CD14-positive monocyte (primary cell): ENCODE data around the gene OVOL2. TPM values are rescaled to one million over a fixed set of nuclear protein-coding genes. Genes with fewer than 3 reads are reported as not detected.

Source experiments
- DNase-seq, 3 donors: peaks; one replicate each; pipeline ENCODE4 v3.0.0-alpha.2; 2011 to 2022
- H2AFZ ChIP-seq: 2 replicates; pipeline ENCODE4 v1.6.0; 2012; ENCODE audit warnings: mild to moderate bottlenecking, low read depth, low read length, inconsistent platforms; ENCODE audit not compliant: insufficient read depth, poor library complexity, severe bottlenecking
- H3K27ac ChIP-seq, 2 donors: 1 replicate in 1 of 2; 2 replicates in 1 of 2; pipeline ENCODE4 v1.5.1; 2012 to 2013; ENCODE audit warnings: low read length in 2 of 2, control low read depth in 1 of 2, inconsistent platforms in 1 of 2, low read depth in 1 of 2, mild to moderate bottlenecking in 1 of 2
- H3K27me3 ChIP-seq, 2 donors: one replicate each; pipeline versions ENCODE4 v1.6.0 to v1.6.1; 2011 to 2013; ENCODE audit warnings: low read length in 2 of 2; ENCODE audit not compliant: control insufficient read depth in 2 of 2, insufficient read depth in 2 of 2
- H3K36me3 ChIP-seq, 2 donors: replicated peaks in 1 of 2; 1 replicate in 1 of 2; 2 replicates in 1 of 2; pipeline versions ENCODE4 v1.5.1 to v1.6.1; 2012 to 2013; ENCODE audit warnings: low read length in 2 of 2, control low read depth in 1 of 2, inconsistent platforms in 1 of 2, mild to moderate bottlenecking in 1 of 2; ENCODE audit not compliant: insufficient read depth in 2 of 2, control insufficient read depth in 1 of 2
- H3K4me1 ChIP-seq, 2 donors: 1 replicate in 1 of 2; 2 replicates in 1 of 2; pipeline versions ENCODE4 v1.5.1 to v1.6.1; 2012 to 2013; ENCODE audit warnings: low read length in 2 of 2, control low read depth in 1 of 2, inconsistent platforms in 1 of 2, mild to moderate bottlenecking in 1 of 2, moderate library complexity in 1 of 2; ENCODE audit not compliant: insufficient read depth in 2 of 2, control insufficient read depth in 1 of 2
- H3K4me2 ChIP-seq: replicated peaks from 2 replicates; pipeline ENCODE3; 2012; ENCODE audit warnings: low read length, moderate library complexity, mild to moderate bottlenecking; ENCODE audit not compliant: poor library complexity, severe bottlenecking; ENCODE audit errors: extremely low read depth
- H3K4me3 ChIP-seq, 3 experiments: fragments of 200-600 bp in 1 of 3; sonication (generic) in 1 of 3; replicated peaks in 1 of 3; 1 replicate in 2 of 3; 2 replicates in 1 of 3; pipeline ENCODE4 v1.5.1; 2011 to 2013; ENCODE audit warnings: low read length in 3 of 3, mild to moderate bottlenecking in 3 of 3, control low read depth in 2 of 3, low read depth in 2 of 3, inconsistent platforms in 1 of 3, moderate library complexity in 1 of 3
- H3K79me2 ChIP-seq: 2 replicates; pipeline ENCODE4 v1.6.0; 2012; ENCODE audit warnings: mild to moderate bottlenecking, control low read depth, inconsistent platforms, low read length, moderate library complexity; ENCODE audit not compliant: insufficient read depth
- H3K9ac ChIP-seq: 2 replicates; pipeline ENCODE4 v1.6.0; 2017; ENCODE audit warnings: low read length, mild to moderate bottlenecking; ENCODE audit not compliant: insufficient read depth, poor library complexity, severe bottlenecking
- H3K9me3 ChIP-seq, 2 donors: replicated peaks in 1 of 2; 1 replicate in 1 of 2; 2 replicates in 1 of 2; pipeline versions ENCODE4 v1.5.1 to v1.6.1; 2012 to 2013; ENCODE audit warnings: low read length in 2 of 2, control low read depth in 1 of 2; ENCODE audit not compliant: control insufficient read depth in 1 of 2, insufficient read depth in 1 of 2
- H4K20me1 ChIP-seq: 2 replicates; pipeline ENCODE4 v1.6.0; 2012; ENCODE audit warnings: mild to moderate bottlenecking, low read length, control low read depth, moderate library complexity; ENCODE audit not compliant: insufficient read depth
- H3K27ac Mint-ChIP-seq, 7 donors: one replicate each; pipeline ENCODE4 v1.8.0; 2020; ENCODE audit warnings: mild to moderate bottlenecking in 7 of 7, mixed read lengths in 7 of 7, moderate library complexity in 6 of 7, inconsistent platforms in 2 of 7
- H3K27me3 Mint-ChIP-seq, 3 donors: one replicate each; pipeline ENCODE4 v1.8.0; 2021 to 2022; ENCODE audit warnings: low read depth in 3 of 3, mild to moderate bottlenecking in 3 of 3, mixed read lengths in 3 of 3, moderate library complexity in 3 of 3, inconsistent platforms in 1 of 3
- H3K36me3 Mint-ChIP-seq, 2 donors: one replicate each; pipeline ENCODE4 v1.8.0; 2020; ENCODE audit warnings: mixed read lengths in 2 of 2, inconsistent platforms in 1 of 2, mild to moderate bottlenecking in 1 of 2
- H3K4me1 Mint-ChIP-seq: one replicate; pipeline ENCODE4 v1.8.0; 2020; ENCODE audit warnings: mild to moderate bottlenecking, mixed read lengths
- H3K4me3 Mint-ChIP-seq, 2 donors: one replicate each; pipeline ENCODE4 v1.8.0; 2020; ENCODE audit warnings: mild to moderate bottlenecking in 2 of 2, mixed read lengths in 2 of 2, moderate library complexity in 1 of 2
- H3K9me3 Mint-ChIP-seq, 7 donors: one replicate each; pipeline ENCODE4 v1.8.0; 2020 to 2022; ENCODE audit warnings: mixed read lengths in 7 of 7, mild to moderate bottlenecking in 6 of 7, moderate library complexity in 6 of 7, inconsistent platforms in 2 of 7
- CTCF ChIP-seq: fragments of 200-600 bp; IDR thresholded peaks from one replicate; pipeline ENCODE4 v1.8.0; 2022; ENCODE audit warnings: antibody characterized with exemption, mild to moderate bottlenecking
- WGBS: methylation state at CpG from one replicate; pipeline ENCODE4 v1.1.5; 2013; ENCODE audit warnings: missing lambda C conversion rate; ENCODE audit not compliant: insufficient coverage; 5-methylcytosine and 5-hydroxymethylcytosine counted together
- intact Hi-C, 2 donors: fragments of 100-400 bp; cut with micrococcal nuclease; formaldehyde crosslinking; loops; one replicate each; pipeline versions ENCODE4 v1.15.0 to v1.15.1; 2023
- polyA plus RNA-seq, 3 donors: library from polyadenylated mRNA; depleted of rRNA in 1 of 3; unstranded in 2 of 3; stranded (reverse) in 1 of 3; fragments of 300-500 nt in 2 of 3; fragments of >200 nt in 1 of 3; fragmentation: Illumina TruSeq in 2 of 3; gene quantifications; 1 replicate in 2 of 3; 2 replicates in 1 of 3; pipeline ENCODE4 v1.2.3, GENCODE V29; 2012 to 2021

OVOL2 gene
- polyA plus RNA-seq, 3 donors = not detected

DNA sequence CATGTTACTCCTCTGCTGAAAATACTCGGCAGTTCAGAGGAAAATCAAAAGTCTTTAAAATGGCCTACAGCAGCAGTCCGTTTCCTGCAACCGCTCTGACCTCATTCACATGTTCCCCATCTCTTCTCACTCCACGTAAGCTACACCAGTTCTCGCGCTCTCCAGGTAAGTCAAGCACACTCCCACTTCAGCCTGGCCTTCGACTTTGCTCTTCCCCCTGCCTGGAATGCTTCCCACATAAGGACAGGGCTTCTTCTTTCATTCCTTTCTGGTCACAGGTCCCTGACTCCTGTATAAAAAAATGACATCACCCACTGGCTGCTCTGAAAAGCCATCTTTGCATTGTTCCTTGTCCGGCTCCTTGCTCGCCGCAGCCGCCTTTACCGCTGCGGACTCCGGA, 46.2 kb downstream of the OVOL2 start:
- Histone ChIP-seq H3K4me2 (no peak overlapping the region), H3K79me2 (no peaks in the 10 kb centered on the region), H3K27me3 (no peaks in the 10 kb centered on the region), H2AFZ (no peak overlapping the region), H4K20me1 (no peaks in the 10 kb centered on the region), H3K4me3 (no peak overlapping the region), H3K9ac (no peak overlapping the region), H3K4me1 (no peaks in the 10 kb centered on the region), H3K9me3 (no peaks in the 10 kb centered on the region), H3K36me3 (no peaks in the 10 kb centered on the region), H3K27ac (no peak overlapping the region)
- WGBS = 94% methylated on average over 7 of the region's 14 CpGs
- no peak overlapping the region for H3K4me3 Mint-ChIP-seq
- H3K9me3 Mint-ChIP-seq = peaks cover 0 to 1% (median 0%) of the 10 kb centered on the region in 7 donors
- H3K27ac Mint-ChIP-seq = peak overlapping the region in 1 of 7 donors; percentile 18
- TF ChIP-seq CTCF = no peak
- no peak for DNase-seq
- H3K27me3 Mint-ChIP-seq = no peaks in the 10 kb centered on the region
- H3K4me1 Mint-ChIP-seq = peaks cover 5% of the 10 kb centered on the region
- intact Hi-C loops = no loop called here
- no peaks in the 10 kb centered on the region for H3K36me3 Mint-ChIP-seq

DNA sequence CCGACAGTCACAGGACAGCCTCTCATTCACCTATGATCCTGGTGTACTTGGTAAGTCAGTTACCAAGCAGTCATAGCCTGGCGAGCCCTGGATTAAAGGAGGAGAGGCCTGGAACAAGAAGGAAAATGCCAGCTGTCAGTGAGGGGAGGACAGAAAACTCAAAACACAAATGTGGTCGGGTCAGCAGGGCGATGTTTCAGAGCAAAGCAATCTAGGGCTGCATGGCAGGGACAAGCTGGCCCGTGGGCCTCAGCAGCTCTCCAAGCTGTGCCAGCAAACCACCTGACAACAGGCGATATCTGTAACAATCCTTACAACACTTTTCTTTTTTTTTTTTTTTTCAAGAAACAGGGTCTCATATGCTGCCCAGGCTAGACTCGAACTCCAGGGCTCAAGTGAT, 48.6 kb downstream of the OVOL2 start:
- Mint-ChIP-seq H3K4me3 (no peak overlapping the region), H3K27ac (no peak overlapping the region), H3K27me3 (no peaks in the 10 kb centered on the region), H3K9me3 (peaks cover 0 to 1% (median 0%) of the 10 kb centered on the region in 7 donors), H3K4me1 (peaks cover 14% of the 10 kb centered on the region), H3K36me3 (no peaks in the 10 kb centered on the region)
- Histone ChIP-seq H3K9ac (no peak overlapping the region), H2AFZ (no peak overlapping the region), H4K20me1 (no peaks in the 10 kb centered on the region), H3K4me1 (no peaks in the 10 kb centered on the region), H3K27me3 (no peaks in the 10 kb centered on the region), H3K4me3 (no peak overlapping the region), H3K27ac (no peak overlapping the region), H3K79me2 (no peaks in the 10 kb centered on the region), H3K4me2 (no peak overlapping the region), H3K9me3 (no peaks in the 10 kb centered on the region), H3K36me3 (no peaks in the 10 kb centered on the region)
- TF ChIP-seq CTCF = no peak
- intact Hi-C loops = no loop called here
- WGBS = 98% methylated on average over 4 of the region's 7 CpGs
- no peak for DNase-seq
